NCI-H187 treated with DMSO at 0.1 percent for 48 hours (cell line): ENCODE measurements around the gene UMOD.
"Not testable (repeated sequence)": the region's sequence is repeated elsewhere in the genome, so short reads cannot be mapped to it uniquely, and the experiment has no call there.

Experiments used
- DNase-seq: peaks from one replicate; lab custom pipeline; 2025; lab: John Stamatoyannopoulos, UW

UMOD gene

DNA sequence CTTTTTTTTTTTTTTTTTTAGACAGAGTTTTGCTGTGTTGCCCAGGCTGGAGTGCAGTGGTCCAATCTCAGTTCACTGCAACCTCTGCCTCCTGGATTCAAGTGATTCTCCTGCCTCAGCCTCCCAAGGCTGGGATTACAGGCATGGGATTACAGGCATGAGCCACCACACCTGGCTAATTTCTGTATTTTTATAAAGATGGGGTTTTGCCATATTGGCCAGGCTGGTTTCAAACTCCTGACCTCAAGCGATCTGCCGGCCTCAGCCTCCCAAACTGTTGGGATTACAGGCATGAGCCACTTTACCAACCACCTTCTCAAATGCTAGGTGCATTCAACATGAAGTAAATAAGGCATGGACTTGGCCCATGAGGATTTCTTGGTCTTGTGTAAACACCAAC lies 31.5 kb downstream of the UMOD start:
- DNase-seq, result not testable (repeated sequence)

DNA sequence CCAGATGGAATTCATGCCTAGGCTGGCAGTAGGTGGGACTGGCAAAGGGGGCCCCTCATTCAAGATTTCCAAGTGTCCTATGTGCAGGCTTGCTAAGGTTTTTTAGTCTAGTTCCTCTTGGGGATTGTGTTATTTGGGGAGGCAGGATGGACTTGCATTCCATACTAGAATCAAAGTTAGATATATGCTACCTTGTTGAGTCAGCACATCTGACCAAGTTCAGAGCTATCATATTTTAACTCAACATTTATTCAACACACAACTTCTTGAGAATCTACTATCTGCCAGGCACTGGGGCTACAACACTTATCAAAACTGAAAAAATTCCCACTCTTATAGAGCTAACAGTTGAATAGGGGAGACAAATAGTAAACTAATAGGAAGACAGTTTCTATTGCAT lies 31.9 kb downstream of the UMOD start:
- DNase-seq, result no peak

GRCh38 chr16:20320178-20320577 lies 32.3 kb downstream of the UMOD start:
- no peak for DNase-seq

DNA sequence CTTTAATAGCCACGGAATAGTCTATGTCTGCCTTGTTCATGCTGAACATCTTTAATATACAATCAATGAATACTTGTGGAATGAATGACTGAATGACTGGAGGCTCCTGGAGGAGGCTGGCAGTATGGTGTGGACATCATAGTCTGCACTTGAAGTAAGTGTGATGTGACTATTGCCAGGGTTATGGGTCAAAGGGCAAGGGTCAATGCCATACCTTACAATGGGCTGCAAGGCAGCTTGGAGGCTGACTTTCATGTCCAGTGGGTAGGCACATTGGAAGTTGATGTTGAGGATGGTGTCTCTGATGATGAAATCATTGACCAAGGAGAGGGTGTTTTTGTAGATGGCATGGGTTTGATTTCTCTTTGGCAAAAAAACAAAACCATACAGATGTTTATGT lies 33.1 kb downstream of the UMOD start:
- DNase-seq, result no peak

GRCh38 chr16:20318437-20318836 lies 34.1 kb downstream of the UMOD start:
- no peak for DNase-seq

DNA sequence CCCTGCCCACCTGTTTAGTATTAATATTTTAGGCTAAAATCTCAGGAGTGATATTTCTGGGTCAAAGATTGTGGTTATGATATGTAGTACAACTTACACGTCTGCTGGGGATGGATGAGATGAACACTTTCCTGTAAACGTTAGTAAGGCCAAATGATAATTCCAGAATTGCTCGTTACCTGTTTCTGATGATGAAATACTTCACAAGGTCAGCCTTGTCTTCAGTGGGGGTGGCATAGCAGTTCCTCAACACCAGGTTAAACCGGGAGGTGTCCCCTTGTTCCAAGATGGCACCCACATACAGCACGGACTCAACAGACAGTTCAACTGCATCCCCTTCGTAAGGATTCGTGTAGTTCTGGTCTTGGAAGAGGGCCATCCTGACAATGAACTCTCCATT lies 34.5 kb downstream of the UMOD start:
- no peak for DNase-seq

DNA sequence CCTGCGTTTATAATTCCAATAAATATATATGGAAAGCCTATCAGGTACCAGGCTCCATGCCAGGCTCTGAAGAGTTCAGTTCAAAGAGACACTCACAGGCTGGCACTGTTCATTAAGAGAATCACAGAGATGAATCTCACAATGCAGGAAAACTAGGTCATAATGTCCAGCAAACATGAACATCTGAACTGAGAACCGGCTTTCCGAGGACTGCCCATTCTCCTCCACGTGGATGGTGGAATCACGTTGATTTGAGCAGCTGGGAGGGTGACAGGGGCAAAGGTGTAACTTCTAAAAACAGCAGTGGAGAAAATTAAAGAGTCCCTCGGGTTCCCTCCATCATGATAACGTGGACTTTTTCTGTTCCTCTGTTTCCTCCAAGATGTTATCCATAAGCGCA lies 35.4 kb downstream of the UMOD start:
- no peak for DNase-seq

GRCh38 chr16:20316715-20317114 lies 35.8 kb downstream of the UMOD start:
- DNase-seq, result no peak

DNA sequence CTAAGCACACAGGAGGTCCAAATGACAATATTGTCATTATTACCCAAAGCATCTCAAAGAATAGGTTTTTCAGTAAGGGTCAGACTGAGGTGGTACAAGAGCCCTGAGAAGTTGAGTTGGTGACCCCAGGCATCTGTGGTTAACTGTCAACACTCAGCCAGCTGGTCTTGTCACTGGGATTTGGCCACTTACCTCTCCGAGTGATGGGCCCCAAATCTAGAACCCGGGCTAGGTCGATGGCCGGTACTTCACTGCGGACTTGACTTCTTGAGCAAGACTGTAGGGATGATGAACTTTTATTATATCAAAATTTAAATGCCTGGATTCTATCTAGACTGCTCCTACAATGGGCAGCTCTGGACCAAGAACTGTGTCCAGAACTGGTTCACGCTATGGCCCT lies 36.8 kb downstream of the UMOD start:
- DNase-seq, result no peak

DNA sequence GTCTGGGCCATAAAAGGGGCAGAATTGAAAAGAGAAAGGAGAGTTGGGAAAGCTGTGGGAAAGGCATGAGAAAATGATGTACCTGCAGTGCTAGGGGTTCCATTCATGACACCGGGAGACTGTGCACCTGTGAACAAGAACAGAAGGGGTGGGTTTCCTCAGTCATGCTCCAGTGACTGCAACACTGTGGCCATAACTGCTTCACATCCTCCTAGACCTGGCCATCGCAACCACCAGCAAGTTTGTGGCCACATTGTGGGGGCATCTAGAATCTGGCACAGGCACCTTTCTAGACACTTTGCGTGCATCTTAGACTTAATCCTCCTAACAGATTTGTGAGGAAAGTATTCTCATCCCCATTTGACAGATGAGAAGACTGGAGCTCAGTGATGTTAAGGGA lies 37.9 kb downstream of the UMOD start:
- DNase-seq, result no peak

GRCh38 chr16:20313741-20314140 lies 38.8 kb downstream of the UMOD start:
- no peak for DNase-seq

GRCh38 chr16:20312536-20313095 lies 39.9 kb downstream of the UMOD start:
- DNase-seq, result not testable (repeated sequence)

- DNase-seq, result no peak
These were observed 41.0 kb downstream of the UMOD start for GRCh38 chr16:20311548-20311947.

GRCh38 chr16:20310421-20311395 lies 41.8 kb downstream of the UMOD start:
- DNase-seq, result no peak

DNA sequence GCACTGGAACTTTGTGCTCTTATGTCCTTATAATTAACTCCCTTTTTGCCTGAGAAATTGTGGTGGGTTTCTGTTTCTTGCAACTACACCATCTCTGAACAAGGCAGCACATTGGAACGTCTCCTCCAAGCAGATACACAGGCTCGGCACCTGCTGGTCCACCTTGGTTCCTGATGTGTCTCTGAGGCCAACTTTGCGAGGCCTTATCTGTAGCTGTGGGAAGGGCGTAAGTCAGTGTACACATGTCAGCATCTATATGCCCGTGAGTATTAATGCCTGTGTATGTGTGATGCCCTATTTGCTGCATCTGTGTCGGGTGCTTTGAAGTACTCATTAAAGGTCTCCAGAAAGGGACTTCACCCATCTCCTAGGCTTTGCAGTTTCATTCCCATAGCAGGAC lies 42.7 kb downstream of the UMOD start:
- no peak for DNase-seq

- no peak for DNase-seq
These were observed 43.5 kb downstream of the UMOD start for GRCh38 chr16:20308801-20309590.

DNA sequence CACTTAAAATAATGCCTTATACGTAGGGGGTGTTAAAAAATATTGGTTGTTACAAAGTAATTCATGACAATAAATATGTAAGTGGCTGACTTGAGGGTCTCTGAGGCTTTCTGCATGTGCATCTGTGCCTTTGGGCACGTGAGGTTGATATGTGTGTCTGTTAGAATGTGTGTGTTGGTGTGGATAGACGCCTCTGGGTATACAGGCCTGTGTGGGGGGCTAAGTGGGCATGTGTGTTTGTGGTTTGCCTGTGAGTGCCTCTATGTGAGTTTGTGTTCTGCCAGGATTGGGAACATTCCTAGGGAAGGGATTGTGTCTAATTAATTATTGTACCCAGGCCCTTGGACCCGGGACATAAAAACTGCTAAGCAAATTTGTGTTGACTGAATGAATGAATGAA lies 44.2 kb downstream of the UMOD start:
- DNase-seq, result no peak

DNA sequence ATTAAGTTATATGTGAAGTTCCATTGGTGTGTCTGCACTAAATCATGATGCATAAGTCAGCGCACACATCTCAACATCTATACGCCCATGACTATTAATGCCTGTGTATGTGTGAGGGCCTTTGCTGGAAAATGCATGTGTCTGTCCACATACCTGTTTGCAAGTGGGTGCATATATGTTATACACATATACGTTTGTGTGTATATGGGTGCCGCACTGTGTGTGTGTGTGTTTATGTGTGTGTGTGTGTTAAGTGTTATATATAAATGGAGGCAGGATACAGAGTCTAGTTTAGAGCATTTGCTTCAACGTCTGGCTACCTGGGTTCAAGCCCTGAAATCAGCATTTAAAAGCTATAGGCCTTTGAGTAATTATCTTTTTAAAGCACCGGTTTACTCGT lies 44.7 kb downstream of the UMOD start:
- DNase-seq, result no peak

- no peak for DNase-seq
These were observed 45.3 kb downstream of the UMOD start for GRCh38 chr16:20307240-20307671.

DNA sequence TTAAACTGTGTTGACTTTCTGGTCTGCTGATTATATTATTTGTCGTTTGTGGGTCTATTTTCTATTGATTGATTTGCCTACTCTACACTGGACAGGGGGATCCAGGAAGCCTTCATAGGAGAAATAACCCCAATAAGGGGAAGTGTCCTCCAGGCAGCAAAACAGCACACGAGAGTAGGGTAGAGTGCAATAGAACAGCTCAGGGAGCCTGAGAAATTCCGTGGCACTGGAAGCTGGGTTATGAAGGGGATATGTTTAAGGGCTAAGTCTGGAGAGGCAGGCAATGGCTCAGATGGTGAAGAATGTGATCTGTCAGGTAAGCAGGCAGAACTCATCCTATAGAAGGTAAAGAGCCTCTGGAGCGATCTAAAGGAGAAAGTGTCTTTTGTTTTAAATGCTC lies 46.1 kb downstream of the UMOD start:
- no peak for DNase-seq

DNA sequence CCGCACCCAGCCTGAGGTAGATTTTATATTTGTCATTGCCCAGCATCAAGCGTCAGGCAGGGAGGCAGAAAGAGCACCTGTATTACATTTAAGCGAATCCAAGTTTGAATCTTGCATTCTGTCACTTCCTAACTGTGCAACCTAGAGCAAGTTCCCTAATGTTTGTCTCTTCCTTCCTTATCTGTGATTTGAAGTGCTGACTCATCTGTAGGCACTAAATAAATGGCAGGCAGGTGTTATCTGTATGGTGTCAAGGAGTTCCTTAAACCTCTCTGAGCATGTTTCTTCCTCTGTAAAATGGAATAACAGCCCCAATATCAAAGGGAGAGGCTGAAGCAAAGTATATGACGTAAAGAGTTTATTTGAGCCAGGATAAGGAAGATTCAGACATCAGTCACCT lies 49.5 kb downstream of the UMOD start:
- DNase-seq, result no peak

DNA sequence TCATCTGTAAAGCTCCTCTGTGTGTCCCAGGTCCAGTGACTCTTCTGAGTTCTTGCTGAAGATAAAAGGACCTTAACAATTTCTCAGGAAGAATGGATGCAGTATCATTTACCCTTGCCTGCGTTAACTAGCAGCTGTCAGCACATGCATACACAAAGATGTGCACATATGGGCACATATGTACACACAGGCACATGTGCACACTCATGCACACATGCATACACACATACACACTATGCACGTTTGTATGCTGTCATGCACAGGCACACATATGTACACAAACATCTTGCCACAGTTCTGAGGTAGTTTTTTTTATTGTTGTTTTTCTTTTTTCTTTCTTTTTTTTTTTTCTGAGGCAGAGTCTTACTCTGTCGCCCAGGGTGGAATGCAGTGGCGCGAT lies 50.1 kb downstream of the UMOD start:
- no peak for DNase-seq

- DNase-seq, result no peak
These were observed 50.7 kb downstream of the UMOD start for GRCh38 chr16:20301840-20302239.
